ENCODE measurements around the gene ATP6V0C.

GRCh38 chr16:2498531-2499253 is 15.1 kb upstream of the ATP6V0C start:
- TF ChIP-seq CTCF (conservative IDR thresholded peaks at IDR 0.05; ENCODE audit: low read length) (no peak), EZH2phosphoT487 (IDR thresholded peaks at IDR 0.05; ENCODE audit: borderline replicate concordance) (no peak)
